Muscle layer of colon (tissue), 2 donors: ENCODE measurements around the gene FNIP1.

Source experiments
- H3K27ac ChIP-seq: one replicate; pipeline ENCODE4 v1.7.0; 2013; ENCODE audit warnings: low read depth, mild to moderate bottlenecking, low read length, moderate library complexity
- H3K27me3 ChIP-seq, 2 donors: one replicate each; pipeline ENCODE4 v1.7.0; 2013; ENCODE audit warnings: low read length in 2 of 2, mild to moderate bottlenecking in 2 of 2; ENCODE audit not compliant: insufficient read depth in 2 of 2, control insufficient read depth in 1 of 2
- H3K36me3 ChIP-seq: one replicate; pipeline ENCODE4 v1.7.0; 2013; ENCODE audit warnings: mild to moderate bottlenecking, low read length; ENCODE audit not compliant: insufficient read depth
- H3K4me1 ChIP-seq: one replicate; pipeline ENCODE4 v1.7.0; 2013; ENCODE audit warnings: mild to moderate bottlenecking, low read length; ENCODE audit not compliant: insufficient read depth
- H3K4me3 ChIP-seq, 2 donors: one replicate each; pipeline ENCODE4 v1.7.0; 2013; ENCODE audit warnings: low read length in 2 of 2, low read depth in 1 of 2, mild to moderate bottlenecking in 1 of 2, moderate library complexity in 1 of 2
- H3K9ac ChIP-seq: one replicate; pipeline ENCODE4 v1.7.0; 2013; ENCODE audit warnings: low read length
- H3K9me3 ChIP-seq: one replicate; pipeline ENCODE4 v1.7.0; 2013; ENCODE audit warnings: mild to moderate bottlenecking, low read length
- donor health status: abdominal sarcoma.
- donor health status: Adenocarcinoma of cecum.

FNIP1 gene

DNA sequence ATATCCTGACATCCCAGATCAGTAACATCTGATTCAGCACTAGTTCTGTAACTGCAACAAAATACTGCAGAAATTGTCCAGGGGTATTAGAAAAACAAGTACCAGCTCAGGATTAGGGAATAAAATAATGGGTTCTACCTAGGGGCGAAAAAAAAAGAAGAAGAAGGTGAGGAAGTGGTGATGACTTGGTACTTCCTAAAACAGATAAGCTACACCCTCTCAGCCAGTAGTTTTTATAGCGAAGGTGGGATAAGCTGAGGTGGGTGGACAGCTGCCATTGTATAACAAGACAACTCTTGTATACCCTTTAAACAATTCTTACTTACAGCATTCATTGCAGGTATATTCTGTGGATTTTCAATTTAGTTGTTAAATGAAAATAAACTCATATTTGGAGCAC lies 180.9 kb downstream of the FNIP1 start:
- Histone ChIP-seq H3K27ac (no peak overlapping the region), H3K4me1 (peaks cover 6% of the 10 kb centered on the region), H3K9me3 (no peaks in the 10 kb centered on the region), H3K9ac (no peak overlapping the region), H3K27me3 (no peaks in the 10 kb centered on the region), H3K36me3 (no peaks in the 10 kb centered on the region), H3K4me3 (no peak overlapping the region)

DNA sequence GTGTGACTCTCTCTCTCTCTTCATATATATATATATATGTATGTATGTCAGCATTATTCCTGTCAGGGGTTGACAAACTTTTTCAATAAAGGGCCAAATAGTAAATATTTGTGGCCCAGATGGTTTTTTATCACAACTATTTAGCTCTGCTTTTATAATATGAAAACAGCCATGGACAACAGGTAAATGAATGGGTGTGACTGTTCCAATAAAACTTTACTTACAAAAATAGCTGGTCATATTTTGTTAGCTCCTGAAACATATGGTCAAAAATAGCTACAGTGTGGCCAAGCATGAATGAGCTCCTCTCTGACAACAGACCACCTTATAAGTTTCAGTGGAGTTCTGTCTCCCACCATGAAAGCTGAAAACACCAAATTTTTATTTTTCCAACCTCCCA lies 183.4 kb downstream of the FNIP1 start:
- H3K9ac ChIP-seq = no peak overlapping the region
- no peak overlapping the region for H3K27ac ChIP-seq
- H3K36me3 ChIP-seq = no peaks in the 10 kb centered on the region
- H3K9me3 ChIP-seq = no peaks in the 10 kb centered on the region
- peaks cover 21% of the 10 kb centered on the region for H3K4me1 ChIP-seq
- no peaks in the 10 kb centered on the region for H3K27me3 ChIP-seq
- no peak overlapping the region for H3K4me3 ChIP-seq

DNA sequence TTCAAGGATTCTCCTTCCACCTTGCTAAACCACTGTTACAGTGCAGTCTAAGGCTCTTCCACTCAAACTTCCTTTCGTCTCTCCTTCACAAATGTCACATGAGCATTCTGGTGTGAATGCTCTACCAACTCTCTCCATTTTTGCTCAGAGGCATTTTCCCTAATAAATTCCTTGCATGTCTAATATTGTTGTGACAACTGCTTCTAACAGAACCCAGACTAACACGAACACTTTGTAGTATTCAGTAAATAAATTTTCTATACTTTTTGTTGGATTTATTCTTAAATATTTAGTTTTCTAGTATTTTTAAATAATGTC lies 185.8 kb downstream of the FNIP1 start:
- no peaks in the 10 kb centered on the region for H3K9me3 ChIP-seq
- no peaks in the 10 kb centered on the region for H3K36me3 ChIP-seq
- H3K27ac ChIP-seq = no peak overlapping the region
- no peak overlapping the region for H3K4me3 ChIP-seq
- peaks cover 35% of the 10 kb centered on the region for H3K4me1 ChIP-seq
- H3K27me3 ChIP-seq = no peaks in the 10 kb centered on the region
- H3K9ac ChIP-seq = no peak overlapping the region

DNA sequence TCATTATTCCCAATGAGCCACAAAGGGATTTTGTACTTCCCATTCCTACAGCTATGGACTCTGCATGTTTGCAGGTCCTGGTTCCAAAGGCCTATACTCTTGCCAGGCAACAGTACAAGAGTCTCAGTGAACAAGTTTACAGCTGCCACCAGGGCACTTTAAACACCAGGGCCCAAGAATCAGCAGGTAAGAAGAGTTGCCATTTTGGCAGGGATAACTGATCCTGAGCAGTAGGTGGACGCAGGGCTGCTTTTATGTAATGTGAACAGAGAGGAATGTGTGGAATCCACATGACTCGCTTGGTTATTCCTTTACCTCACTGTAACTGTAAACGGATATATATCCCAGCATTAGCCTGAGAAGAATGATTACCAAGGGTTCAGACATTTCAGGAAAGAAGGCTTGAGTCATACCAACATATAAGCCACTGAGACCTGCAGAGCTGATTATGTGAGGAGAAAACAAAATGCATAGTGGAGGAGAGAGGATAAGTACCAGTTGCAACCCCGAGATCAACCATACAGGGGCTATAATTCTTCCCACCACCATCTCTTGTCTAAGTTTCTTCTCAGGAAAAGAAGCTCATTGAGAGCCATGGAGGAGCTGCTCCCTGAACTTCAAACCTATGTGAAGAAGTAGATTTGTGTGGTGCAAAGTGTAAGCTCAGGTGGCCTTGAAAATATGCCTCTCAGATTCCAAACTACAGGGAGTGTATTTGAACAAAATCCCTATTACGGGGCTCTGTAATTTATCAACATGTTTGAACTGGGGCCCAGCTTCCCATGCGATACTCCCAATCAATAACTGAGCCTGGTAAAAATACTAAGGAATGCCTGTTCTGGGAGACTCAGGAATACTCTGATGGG lies 186.4 kb downstream of the FNIP1 start:
- Histone ChIP-seq H3K9ac (no peak overlapping the region), H3K27ac (no peak overlapping the region), H3K4me1 (peaks cover 35% of the 10 kb centered on the region), H3K36me3 (no peaks in the 10 kb centered on the region), H3K4me3 (no peak overlapping the region), H3K27me3 (no peaks in the 10 kb centered on the region), H3K9me3 (no peaks in the 10 kb centered on the region)

DNA sequence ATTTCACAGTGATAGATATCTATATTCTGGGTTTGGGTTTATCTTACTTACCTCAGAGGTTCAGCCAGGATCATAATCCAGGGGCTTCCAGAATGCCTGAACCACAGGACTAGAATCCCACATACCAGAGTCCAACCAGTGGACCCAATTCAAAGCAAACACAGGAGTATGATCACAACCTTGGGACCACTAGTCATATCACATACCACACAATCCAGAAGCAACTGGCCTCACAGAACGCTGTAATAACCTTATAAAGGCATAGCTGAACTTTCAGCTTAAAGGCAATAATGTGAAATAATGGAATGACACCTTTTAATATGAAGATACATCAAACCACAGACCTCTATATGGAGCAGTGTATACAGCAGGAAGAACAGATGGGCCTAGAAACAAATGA lies 187.0 kb downstream of the FNIP1 start:
- no peak overlapping the region for H3K27ac ChIP-seq
- H3K4me1 ChIP-seq = peaks cover 29% of the 10 kb centered on the region
- no peaks in the 10 kb centered on the region for H3K27me3 ChIP-seq
- no peak overlapping the region for H3K4me3 ChIP-seq
- H3K9ac ChIP-seq = no peak overlapping the region
- H3K36me3 ChIP-seq = no peaks in the 10 kb centered on the region
- no peaks in the 10 kb centered on the region for H3K9me3 ChIP-seq

DNA sequence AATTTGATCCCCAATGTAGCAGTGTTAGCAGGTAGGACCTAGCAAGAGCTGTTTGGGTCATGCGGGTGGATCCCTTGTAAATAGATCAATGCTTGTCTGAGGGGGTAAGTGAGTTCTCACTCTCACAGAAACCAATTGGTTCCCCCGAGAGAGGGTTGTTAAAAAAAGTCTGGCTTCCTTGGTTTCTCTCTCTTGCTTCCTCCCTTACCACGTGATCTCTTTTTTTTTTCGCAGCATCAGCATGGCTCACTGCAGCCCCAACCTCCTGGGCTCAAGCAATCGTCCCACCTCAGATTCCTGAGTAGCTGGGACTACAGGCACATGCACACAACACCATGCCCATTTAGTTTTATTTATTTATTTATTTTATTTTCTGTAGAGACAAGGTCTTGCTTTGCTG lies 188.2 kb downstream of the FNIP1 start:
- no peak overlapping the region for H3K9ac ChIP-seq
- no peak overlapping the region for H3K4me3 ChIP-seq
- H3K9me3 ChIP-seq = no peaks in the 10 kb centered on the region
- peaks cover 29% of the 10 kb centered on the region for H3K4me1 ChIP-seq
- H3K36me3 ChIP-seq = no peaks in the 10 kb centered on the region
- H3K27ac ChIP-seq = no peak overlapping the region
- H3K27me3 ChIP-seq = no peaks in the 10 kb centered on the region

DNA sequence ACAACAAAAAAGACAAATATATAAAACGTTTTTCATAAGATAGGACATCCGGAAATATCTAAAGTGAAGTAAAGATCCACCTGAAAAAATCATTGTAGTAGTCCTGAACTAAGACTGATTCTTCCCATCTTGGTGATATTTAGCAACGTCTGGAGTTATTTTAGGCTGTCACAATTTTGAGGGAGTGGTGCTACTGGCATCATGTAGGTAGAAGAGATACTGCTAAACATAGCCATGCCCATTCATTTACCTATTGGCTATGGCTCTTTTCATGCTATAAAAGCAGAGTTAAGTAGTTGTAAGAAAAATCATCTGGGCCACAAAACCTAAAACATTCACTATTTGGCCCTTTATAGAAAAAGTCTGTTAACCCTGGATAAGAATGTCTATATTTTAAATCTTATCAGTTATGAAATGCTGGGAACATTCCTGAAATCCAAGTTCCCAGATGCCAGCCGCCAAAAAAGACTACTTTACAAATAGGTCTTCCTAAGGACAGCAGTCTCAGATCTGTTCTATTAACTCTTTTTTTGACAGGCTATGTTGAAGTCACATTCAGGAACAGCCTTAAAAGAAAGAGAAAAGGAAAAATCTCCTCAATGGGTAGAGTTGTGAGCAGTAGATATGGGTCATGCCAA lies 188.8 kb downstream of the FNIP1 start:
- H3K9me3 ChIP-seq = no peaks in the 10 kb centered on the region
- H3K4me1 ChIP-seq = peaks cover 29% of the 10 kb centered on the region
- no peaks in the 10 kb centered on the region for H3K27me3 ChIP-seq
- no peaks in the 10 kb centered on the region for H3K36me3 ChIP-seq
- H3K27ac ChIP-seq = no peak overlapping the region
- no peak overlapping the region for H3K9ac ChIP-seq
- no peak overlapping the region for H3K4me3 ChIP-seq

DNA sequence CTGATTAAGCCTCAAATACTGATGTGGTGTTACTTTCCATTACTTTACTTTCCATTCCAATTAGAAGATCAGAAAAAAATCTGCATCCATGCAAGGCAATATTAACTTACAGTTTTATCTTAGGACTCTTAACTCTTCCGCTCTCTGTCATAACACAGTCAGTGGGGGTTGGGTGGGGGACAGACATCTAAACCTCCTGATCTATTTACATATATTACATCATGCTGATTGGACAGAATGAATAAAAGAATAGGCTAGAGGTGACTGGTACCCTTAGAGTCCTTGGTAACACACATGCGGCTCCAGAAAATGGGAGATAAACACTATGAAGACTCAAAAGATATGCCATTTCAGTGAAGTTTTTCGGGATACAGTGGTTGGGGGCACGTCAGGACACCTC lies 189.4 kb downstream of the FNIP1 start:
- no peaks in the 10 kb centered on the region for H3K9me3 ChIP-seq
- peaks cover 29% of the 10 kb centered on the region for H3K4me1 ChIP-seq
- no peak overlapping the region for H3K9ac ChIP-seq
- no peak overlapping the region for H3K4me3 ChIP-seq
- H3K36me3 ChIP-seq = no peaks in the 10 kb centered on the region
- H3K27ac ChIP-seq = no peak overlapping the region
- H3K27me3 ChIP-seq = no peaks in the 10 kb centered on the region

DNA sequence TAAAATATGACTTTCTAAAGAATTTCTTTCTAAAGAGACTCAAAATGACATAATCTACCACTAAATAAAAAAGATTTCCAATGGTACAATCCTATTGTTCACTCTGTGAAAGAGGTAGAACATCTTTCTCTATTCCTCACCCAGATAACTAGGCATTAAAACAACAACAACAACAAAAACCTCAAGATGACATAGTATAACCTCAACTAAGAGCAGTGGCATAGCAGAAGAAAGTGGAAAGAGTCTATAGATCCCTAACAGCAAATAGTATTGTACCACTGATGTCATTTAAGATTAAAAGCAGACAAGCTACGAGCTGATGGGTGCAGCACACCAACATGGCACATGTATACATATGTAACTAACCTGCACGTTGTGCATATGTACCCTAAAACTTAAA lies 191.7 kb downstream of the FNIP1 start:
- H3K4me1 ChIP-seq = peaks cover 20% of the 10 kb centered on the region
- no peak overlapping the region for H3K9ac ChIP-seq
- H3K4me3 ChIP-seq = no peak overlapping the region
- no peaks in the 10 kb centered on the region for H3K36me3 ChIP-seq
- H3K9me3 ChIP-seq = no peaks in the 10 kb centered on the region
- H3K27ac ChIP-seq = no peak overlapping the region
- H3K27me3 ChIP-seq = no peaks in the 10 kb centered on the region

DNA sequence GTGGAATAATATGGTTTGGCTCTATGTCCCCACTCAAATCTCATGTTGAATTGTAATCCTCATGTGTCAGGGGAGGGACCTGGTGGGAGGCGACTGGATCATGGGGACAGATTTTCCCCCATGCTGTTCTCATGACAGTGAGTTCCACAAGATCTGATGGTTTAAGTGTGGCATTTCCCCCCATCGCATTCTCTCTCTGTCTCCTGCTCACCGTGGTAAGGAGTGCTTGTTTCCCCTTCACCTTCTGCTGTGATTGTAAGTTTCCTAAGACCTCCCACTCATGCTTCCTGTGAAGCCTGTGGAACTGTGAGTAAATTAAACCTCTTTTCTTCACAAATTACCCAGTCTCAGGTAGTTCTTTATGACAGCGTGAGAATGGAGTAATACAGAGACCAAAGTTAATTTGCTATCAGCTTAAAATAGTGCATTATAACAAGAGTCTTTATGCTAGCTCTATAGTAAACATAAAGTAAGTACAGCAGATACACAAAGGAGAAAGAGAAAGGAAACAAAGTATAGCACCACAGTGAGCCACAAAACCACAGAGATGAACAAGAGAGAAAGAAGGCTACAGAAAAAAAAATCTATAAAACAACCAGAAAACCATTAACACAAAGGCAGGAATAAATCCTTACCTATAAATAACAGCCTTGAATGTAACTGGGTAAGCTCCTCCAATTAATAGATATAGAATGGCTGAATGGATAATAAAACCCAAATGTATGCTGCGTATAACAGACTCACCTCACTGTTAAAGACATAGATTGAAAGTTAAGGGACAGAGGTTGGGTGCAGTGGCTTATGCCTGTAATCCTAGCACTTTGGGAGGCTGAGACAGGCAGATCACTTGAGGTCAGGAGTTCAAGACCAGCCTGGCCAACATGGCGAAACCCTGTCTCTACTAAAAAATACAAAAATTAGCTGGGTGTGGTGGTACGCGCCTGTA lies 201.5 kb downstream of the FNIP1 start:
- Histone ChIP-seq H3K36me3 (no peaks in the 10 kb centered on the region), H3K4me1 (peaks cover 9% of the 10 kb centered on the region), H3K9ac (no peak overlapping the region), H3K27ac (no peak overlapping the region), H3K9me3 (no peaks in the 10 kb centered on the region), H3K4me3 (no peak overlapping the region), H3K27me3 (no peaks in the 10 kb centered on the region)

DNA sequence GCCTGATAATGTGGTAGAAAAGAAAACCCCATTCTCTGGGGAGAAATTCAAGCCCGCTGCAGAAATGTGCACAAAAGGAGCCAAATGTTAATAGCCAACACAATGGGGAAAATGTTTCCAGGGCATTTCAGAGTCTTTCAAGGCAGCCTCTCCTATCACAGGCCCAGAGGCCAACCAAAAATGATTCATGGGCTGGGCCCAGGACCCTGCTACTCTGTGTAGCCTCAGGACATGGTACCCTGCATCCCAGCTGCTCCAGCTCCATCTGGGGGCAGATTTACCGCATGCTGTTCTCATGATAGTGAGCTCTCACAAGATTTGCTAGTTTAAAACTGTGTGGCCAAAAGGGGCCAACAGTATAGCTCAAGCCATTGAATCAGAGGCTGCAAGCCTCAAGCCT lies 202.9 kb downstream of the FNIP1 start:
- Histone ChIP-seq H3K36me3 (no peaks in the 10 kb centered on the region), H3K9me3 (no peaks in the 10 kb centered on the region), H3K27me3 (no peaks in the 10 kb centered on the region), H3K4me3 (no peak overlapping the region), H3K4me1 (peaks cover 9% of the 10 kb centered on the region), H3K9ac (no peak overlapping the region), H3K27ac (no peak overlapping the region)
